Tibial nerve (tissue), 4 donors: ENCODE results near the gene NXPH1. TPM values are rescaled to one million over a fixed set of nuclear protein-coding genes. Genes with fewer than 3 reads are reported as not detected.

ENCODE experiments used
- DNase-seq, 2 donors: peaks; one replicate each; pipeline ENCODE4 v3.0.0-alpha.2; 2019; ENCODE audit warnings: low spot score in 2 of 2
- H3K27ac ChIP-seq, 4 donors: fragments of 200-600 bp; sonication (generic) in 3 of 4; one replicate each; pipeline ENCODE4 v1.5.1; 2017 to 2019; ENCODE audit warnings: mild to moderate bottlenecking in 1 of 4
- H3K27me3 ChIP-seq, 2 donors: fragments of 200-600 bp; sonication (generic) in 1 of 2; one replicate each; pipeline versions ENCODE4 v1.5.1 to v1.6.0; 2017 to 2019
- H3K36me3 ChIP-seq, 3 donors: fragments of 200-600 bp; sonication (generic); one replicate each; pipeline ENCODE4 v1.5.1; 2018 to 2019
- H3K4me1 ChIP-seq, 4 donors: fragments of 200-600 bp; sonication (generic) in 3 of 4; one replicate each; pipeline ENCODE4 v1.5.1; 2017 to 2019
- H3K4me3 ChIP-seq, 4 donors: fragments of 200-600 bp; sonication (generic) in 3 of 4; one replicate each; pipeline ENCODE4 v1.5.1; 2017 to 2019; ENCODE audit warnings: mild to moderate bottlenecking in 1 of 4, moderate library complexity in 1 of 4
- H3K9me3 ChIP-seq, 4 donors: fragments of 200-600 bp; sonication (generic) in 3 of 4; one replicate each; pipeline ENCODE4 v1.5.1; 2017 to 2019
- EP300 ChIP-seq, 2 donors: sonication (generic); formaldehyde crosslinking; IDR thresholded peaks; one replicate each; pipeline ENCODE4 v1.6.1; 2017; ENCODE audit warnings: antibody characterized with exemption in 2 of 2, mild to moderate bottlenecking in 1 of 2
- POLR2A ChIP-seq, 2 donors: fragments of 450-650 bp; IDR thresholded peaks; one replicate each; pipeline ENCODE4 v1.6.1; 2017; ENCODE audit warnings: antibody characterized with exemption in 2 of 2, mild to moderate bottlenecking in 2 of 2, moderate library complexity in 2 of 2
- WGBS, 2 donors: methylation state at CpG; one replicate each; pipeline ENCODE4 v1.1.5; 2018; 5-methylcytosine and 5-hydroxymethylcytosine counted together
- total RNA-seq, 4 donors: library from RNA; depleted of rRNA; stranded (reverse); fragments of >200 nt; gene quantifications; one replicate each; pipeline ENCODE4 v1.1.0, GENCODE V29; 2016
- TF ChIP-seq, protein P1 (sequence below), 5 experiments: fragments of 200-600 bp in 3 of 5; fragments of 450-650 bp in 2 of 5; sonication (generic) in 3 of 5; IDR thresholded peaks; one replicate each; pipeline ENCODE4 v1.5.1; 2016 to 2019; ENCODE audit warnings: antibody characterized with exemption in 5 of 5, mild to moderate bottlenecking in 3 of 5, moderate library complexity in 2 of 5

The NXPH1 gene
- total RNA-seq, 4 donors from 2014 or later = not detected

DNA sequence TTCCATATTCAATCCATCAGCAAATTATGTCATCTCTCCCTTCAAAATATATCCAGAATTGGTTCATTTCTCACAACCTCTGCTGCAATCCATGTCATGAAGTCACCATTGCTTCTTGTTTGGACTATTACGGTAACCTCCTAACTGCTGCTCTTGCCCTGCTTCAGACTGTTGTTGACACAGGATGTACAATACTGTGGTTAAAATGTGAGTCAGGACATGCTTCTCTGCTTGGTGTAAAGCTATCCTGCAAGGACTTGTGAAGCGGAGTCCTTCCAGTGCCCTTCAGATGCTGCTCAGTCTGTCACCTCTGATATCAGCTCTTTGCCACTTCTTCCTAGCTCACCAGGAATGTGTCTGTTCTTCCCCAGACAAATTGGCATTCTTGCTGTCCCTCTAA is 10.4 kb upstream of the NXPH1 start:
- TF ChIP-seq EP300 (IDR thresholded peaks at IDR 0.05) (no peak), POLR2A (IDR thresholded peaks at IDR 0.05) (no peak)
- TF ChIP-seq, protein P1, sequence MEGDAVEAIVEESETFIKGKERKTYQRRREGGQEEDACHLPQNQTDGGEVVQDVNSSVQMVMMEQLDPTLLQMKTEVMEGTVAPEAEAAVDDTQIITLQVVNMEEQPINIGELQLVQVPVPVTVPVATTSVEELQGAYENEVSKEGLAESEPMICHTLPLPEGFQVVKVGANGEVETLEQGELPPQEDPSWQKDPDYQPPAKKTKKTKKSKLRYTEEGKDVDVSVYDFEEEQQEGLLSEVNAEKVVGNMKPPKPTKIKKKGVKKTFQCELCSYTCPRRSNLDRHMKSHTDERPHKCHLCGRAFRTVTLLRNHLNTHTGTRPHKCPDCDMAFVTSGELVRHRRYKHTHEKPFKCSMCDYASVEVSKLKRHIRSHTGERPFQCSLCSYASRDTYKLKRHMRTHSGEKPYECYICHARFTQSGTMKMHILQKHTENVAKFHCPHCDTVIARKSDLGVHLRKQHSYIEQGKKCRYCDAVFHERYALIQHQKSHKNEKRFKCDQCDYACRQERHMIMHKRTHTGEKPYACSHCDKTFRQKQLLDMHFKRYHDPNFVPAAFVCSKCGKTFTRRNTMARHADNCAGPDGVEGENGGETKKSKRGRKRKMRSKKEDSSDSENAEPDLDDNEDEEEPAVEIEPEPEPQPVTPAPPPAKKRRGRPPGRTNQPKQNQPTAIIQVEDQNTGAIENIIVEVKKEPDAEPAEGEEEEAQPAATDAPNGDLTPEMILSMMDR (IDR thresholded peaks at IDR 0.05) = no peak
- Histone ChIP-seq H3K9me3 (no peaks in the 10 kb centered on the region), H3K36me3 (no peaks in the 10 kb centered on the region), H3K4me1 (no peaks in the 10 kb centered on the region), H3K4me3 (no peak overlapping the region), H3K27ac (no peak overlapping the region), H3K27me3 (peaks cover 0 to 11% of the 10 kb centered on the region in 2 donors)
- DNase-seq = no peak
- WGBS, 2 donors = 79 to 90% methylated on average over 2 of the region's 2 CpGs

DNA sequence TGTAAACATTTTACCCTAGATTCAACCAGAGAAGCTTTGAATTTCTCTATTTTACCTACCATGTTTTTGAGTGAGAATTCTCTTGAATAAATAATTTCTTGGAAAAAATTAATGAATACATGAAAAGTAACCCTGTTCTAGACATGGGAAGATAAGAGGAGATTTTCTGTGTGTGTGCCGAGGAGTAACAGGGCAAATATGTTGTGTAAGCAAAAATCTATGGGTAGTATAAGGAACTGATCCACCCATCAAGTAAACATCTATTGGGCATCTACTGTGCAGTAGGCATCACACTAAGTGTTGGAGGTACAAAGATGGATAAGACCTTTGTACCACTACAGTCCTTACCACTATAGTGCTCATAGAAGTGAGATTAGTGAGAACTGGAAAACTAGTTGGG is 8.2 kb upstream of the NXPH1 start:
- Histone ChIP-seq H3K27ac (no peak overlapping the region), H3K4me1 (no peaks in the 10 kb centered on the region), H3K9me3 (no peaks in the 10 kb centered on the region), H3K27me3 (peaks cover 0 to 11% of the 10 kb centered on the region in 2 donors), H3K4me3 (no peak overlapping the region), H3K36me3 (no peaks in the 10 kb centered on the region)
- WGBS, 2 donors = 84 to 90% methylated on average over 1 of the region's 1 CpG
- no peak for DNase-seq
- TF ChIP-seq, protein P1 (IDR thresholded peaks at IDR 0.05) = no peak
- no peak for TF ChIP-seq POLR2A (IDR thresholded peaks at IDR 0.05)
- no peak for TF ChIP-seq EP300 (IDR thresholded peaks at IDR 0.05)

DNA sequence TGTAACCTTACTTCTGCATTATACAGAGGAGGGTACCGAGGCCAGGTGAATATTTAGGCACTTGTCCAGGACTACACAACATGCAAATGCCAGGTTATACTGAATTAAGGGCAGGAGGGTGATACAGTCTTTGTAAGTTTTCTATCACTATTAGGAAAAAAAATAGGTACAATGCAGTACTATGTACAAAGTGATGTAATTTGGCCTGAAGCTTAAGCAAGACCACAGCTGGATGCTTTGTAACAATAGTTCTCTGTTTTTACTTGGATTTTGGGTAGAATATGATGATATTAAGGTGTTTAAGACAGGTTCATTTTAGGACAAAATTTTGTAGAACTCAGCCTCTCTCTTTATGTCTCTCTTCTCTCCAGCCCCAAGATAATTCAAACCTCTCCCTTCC is 2.8 kb upstream of the NXPH1 start:
- TF ChIP-seq EP300 (IDR thresholded peaks at IDR 0.05) (no peak), POLR2A (IDR thresholded peaks at IDR 0.05) (no peak)
- TF ChIP-seq, protein P1 (IDR thresholded peaks at IDR 0.05) = no peak
- Histone ChIP-seq H3K9me3 (no peaks in the 10 kb centered on the region), H3K4me3 (no peak overlapping the region), H3K36me3 (no peaks in the 10 kb centered on the region), H3K27ac (no peak overlapping the region), H3K27me3 (peaks cover 0 to 55% of the 10 kb centered on the region in 2 donors), H3K4me1 (peaks cover 0 to 26% (median 4%) of the 10 kb centered on the region in 4 donors)
- WGBS, 2 donors = 75 to 78% methylated on average over 1 of the region's 1 CpG
- DNase-seq = no peak

DNA sequence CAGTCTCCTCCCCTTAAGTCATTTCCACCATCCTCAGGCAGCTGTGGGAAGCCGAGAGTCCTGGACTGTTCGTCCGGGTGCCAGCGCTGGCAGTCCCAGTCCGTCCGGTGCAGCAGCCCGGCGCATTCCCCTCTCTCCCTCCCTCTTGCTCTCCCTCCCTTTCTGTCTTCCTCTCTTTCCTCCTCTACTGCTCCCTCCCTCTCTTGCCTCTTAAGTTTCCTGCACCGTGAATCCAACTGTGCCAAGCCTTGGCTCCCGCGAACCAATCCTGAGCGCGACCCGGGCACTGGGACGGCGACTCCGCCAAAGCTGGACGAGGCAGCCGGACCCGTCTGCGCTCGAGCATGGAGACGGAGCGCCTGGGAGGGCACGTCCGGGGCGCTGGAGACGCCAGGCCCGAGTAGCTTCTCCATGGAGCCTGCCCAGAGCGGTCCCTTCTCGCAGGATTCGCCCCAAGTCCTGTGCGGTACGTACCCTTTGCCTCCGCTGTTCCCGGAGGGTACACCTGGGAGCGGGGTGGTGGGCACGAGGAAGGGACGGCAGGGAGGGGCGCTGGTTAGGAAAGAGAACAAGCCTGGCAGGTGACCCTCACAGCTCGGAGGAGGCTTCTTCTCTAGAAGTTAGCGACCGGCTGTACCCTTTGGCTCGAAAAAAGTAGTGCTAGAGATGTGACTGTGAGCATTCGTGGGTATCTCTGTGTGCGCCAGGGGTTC is 1.0 kb downstream of the NXPH1 start:
- Histone ChIP-seq H3K4me1 (peaks cover 0 to 39% (median 4%) of the 10 kb centered on the region in 4 donors), H3K36me3 (no peaks in the 10 kb centered on the region), H3K4me3 (no peak overlapping the region), H3K27ac (no peak overlapping the region), H3K27me3 (peaks cover 0 to 86% of the 10 kb centered on the region in 2 donors), H3K9me3 (no peaks in the 10 kb centered on the region)
- no peak for DNase-seq
- 3 to 4% methylated on average over 44 to 46 of the region's 46 CpGs for WGBS, 2 donors
- TF ChIP-seq POLR2A (IDR thresholded peaks at IDR 0.05) = no peak
- TF ChIP-seq EP300 (IDR thresholded peaks at IDR 0.05) = no peak
- TF ChIP-seq, protein P1 (IDR thresholded peaks at IDR 0.05) = no peak

DNA sequence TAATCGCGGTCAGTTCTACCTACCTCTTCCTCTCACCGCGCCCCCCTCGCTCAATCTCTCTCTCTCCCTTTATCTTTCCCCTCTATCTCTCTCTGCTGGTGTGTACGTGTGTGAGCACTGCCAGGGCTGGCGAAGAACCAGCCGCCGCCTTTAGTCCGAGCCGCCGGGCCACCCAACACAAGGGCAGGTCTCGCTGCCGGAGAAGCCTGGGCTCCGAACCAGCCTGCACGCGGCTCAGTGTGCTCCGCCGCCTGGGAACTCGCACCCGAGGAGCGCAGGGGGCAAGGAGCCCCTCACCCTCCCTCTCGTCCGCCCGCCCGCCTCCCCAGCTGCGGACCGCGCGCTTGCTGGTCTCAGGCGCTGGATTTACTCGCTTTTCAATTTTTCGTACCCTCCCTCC is 1.7 kb downstream of the NXPH1 start:
- H3K36me3 ChIP-seq = no peaks in the 10 kb centered on the region
- H3K27me3 ChIP-seq = peaks cover 0 to 92% of the 10 kb centered on the region in 2 donors
- H3K27ac ChIP-seq = no peak overlapping the region
- DNase-seq = no peak
- H3K9me3 ChIP-seq = no peaks in the 10 kb centered on the region
- H3K4me1 ChIP-seq = peaks cover 0 to 39% (median 4%) of the 10 kb centered on the region in 4 donors
- no peak overlapping the region for H3K4me3 ChIP-seq
- 2 to 7% methylated on average over 33 of the region's 33 CpGs for WGBS, 2 donors
- TF ChIP-seq, protein P1 (IDR thresholded peaks at IDR 0.05) = no peak
- no peak for TF ChIP-seq EP300 (IDR thresholded peaks at IDR 0.05)
- TF ChIP-seq POLR2A (IDR thresholded peaks at IDR 0.05) = no peak
